Nephron progenitor cell (in vitro differentiated cells): ENCODE measurements around the gene MZF1.

Source experiments
- DNase-seq: peaks from one replicate; pipeline ENCODE4 v3.0.0; 2021
- H3K27ac Mint-ChIP-seq: 2 replicates; pipeline ENCODE4 v1.8.0; 2021; ENCODE audit warnings: mild to moderate bottlenecking, moderate library complexity, mixed read lengths
- H3K27me3 Mint-ChIP-seq: 2 replicates; pipeline ENCODE4 v1.8.0; 2021; ENCODE audit warnings: mild to moderate bottlenecking, low read depth, mixed read lengths; ENCODE audit not compliant: poor library complexity
- H3K36me3 Mint-ChIP-seq: 2 replicates; pipeline ENCODE4 v1.8.0; 2021; ENCODE audit warnings: low read depth, mixed read lengths
- H3K4me1 Mint-ChIP-seq: 2 replicates; pipeline ENCODE4 v1.8.0; 2021; ENCODE audit warnings: mixed read lengths
- H3K4me3 Mint-ChIP-seq: 2 replicates; pipeline ENCODE4 v1.8.0; 2021; ENCODE audit warnings: mild to moderate bottlenecking, moderate library complexity, mixed read lengths
- H3K9me3 Mint-ChIP-seq: 2 replicates; pipeline ENCODE4 v1.8.0; 2021; ENCODE audit warnings: mild to moderate bottlenecking, moderate library complexity, mixed read lengths
- CTCF ChIP-seq: fragments of 200-600 bp; sonication (generic); IDR thresholded peaks from 2 replicates; pipeline ENCODE4 v1.5.0; 2021; ENCODE audit warnings: antibody characterized with exemption

The MZF1 gene

GRCh38 chr19:58552655-58553054 lies 20.5 kb downstream of the MZF1 start:
- Mint-ChIP-seq H3K36me3 (peaks cover 47% of the 10 kb centered on the region), H3K4me3 (peak overlapping the region; percentile 1), H3K27ac (peak overlapping the region; percentile 91), H3K27me3 (peaks cover 10% of the 10 kb centered on the region), H3K4me1 (peaks cover 51% of the 10 kb centered on the region), H3K9me3 (no peaks in the 10 kb centered on the region)
- no peak for TF ChIP-seq CTCF
- DNase-seq, result no peak

GRCh38 chr19:58551577-58552471 lies 21.3 kb downstream of the MZF1 start:
- Mint-ChIP-seq H3K27ac (no peak overlapping the region), H3K36me3 (peaks cover 55% of the 10 kb centered on the region), H3K9me3 (no peaks in the 10 kb centered on the region), H3K27me3 (peaks cover 10% of the 10 kb centered on the region), H3K4me1 (peaks cover 45% of the 10 kb centered on the region), H3K4me3 (no peak overlapping the region)
- no peak for TF ChIP-seq CTCF
- DNase-seq, result no peak

- peaks cover 57% of the 10 kb centered on the region for H3K36me3 Mint-ChIP-seq
These were observed 22.0 kb downstream of the MZF1 start for GRCh38 chr19:58551123-58551497.

GRCh38 chr19:58550362-58551122 lies 22.6 kb downstream of the MZF1 start:
- TF ChIP-seq CTCF, result no peak
- DNase-seq, result no peak
- Mint-ChIP-seq H3K36me3 (peaks cover 61% of the 10 kb centered on the region), H3K4me1 (peaks cover 48% of the 10 kb centered on the region), H3K4me3 (no peak overlapping the region), H3K9me3 (no peaks in the 10 kb centered on the region), H3K27ac (peak overlapping the region; percentile 84), H3K27me3 (peaks cover 6% of the 10 kb centered on the region)

More at GRCh38 chr19:58551123-58551497, 22.0 kb downstream of the MZF1 start:
- TF ChIP-seq CTCF, result no peak
- Mint-ChIP-seq H3K27me3 (peaks cover 3% of the 10 kb centered on the region), H3K4me3 (no peak overlapping the region), H3K9me3 (no peaks in the 10 kb centered on the region), H3K27ac (peak overlapping the region; percentile 82), H3K4me1 (peaks cover 45% of the 10 kb centered on the region)
- DNase-seq, result no peak

GRCh38 chr19:58549664-58550361 lies 23.3 kb downstream of the MZF1 start:
- Mint-ChIP-seq H3K4me1 (peaks cover 42% of the 10 kb centered on the region), H3K36me3 (peaks cover 63% of the 10 kb centered on the region), H3K4me3 (no peak overlapping the region), H3K27ac (peak overlapping the region; percentile 95), H3K27me3 (peaks cover 6% of the 10 kb centered on the region), H3K9me3 (no peaks in the 10 kb centered on the region)
- no peak for DNase-seq
- no peak for TF ChIP-seq CTCF
